HEK293 (cell line): ENCODE measurements around the gene IGSF21.

Source experiments
- CTCF ChIP-seq: fragments of 450-650 bp; formaldehyde crosslinking; IDR thresholded peaks from 2 replicates; pipeline ENCODE4 v1.5.1; 2016; ENCODE audit warnings: missing biosample characterization, missing genetic modification characterization
- YY1 ChIP-seq: fragments of 450-650 bp; formaldehyde crosslinking; IDR thresholded peaks from 2 replicates; pipeline ENCODE4 v1.5.1; 2018; ENCODE audit warnings: missing biosample characterization, missing genetic modification characterization
- ZBTB11 ChIP-seq: fragments of 450-650 bp; formaldehyde crosslinking; conservative IDR thresholded peaks from 2 replicates; pipeline ENCODE4 v1.5.1; 2016; ENCODE audit warnings: low read depth, missing biosample characterization, missing genetic modification characterization
- ZBTB21 ChIP-seq: fragments of 450-650 bp; formaldehyde crosslinking; IDR thresholded peaks from 2 replicates; pipeline ENCODE4 v1.5.1; 2017; ENCODE audit warnings: missing biosample characterization, missing genetic modification characterization
- ZNF266 ChIP-seq: fragments of 450-650 bp; formaldehyde crosslinking; IDR thresholded peaks from 2 replicates; pipeline ENCODE4 v1.5.1; 2016; ENCODE audit warnings: missing biosample characterization, missing genetic modification characterization, low read depth

- TF ChIP-seq ZBTB21 (tag by site-specific recombination) = no peak
- TF ChIP-seq YY1 (tag by site-specific recombination) = no peak
- TF ChIP-seq ZNF266 (tag by site-specific recombination) = no peak
- no peak for TF ChIP-seq CTCF (tag by site-specific recombination)
- TF ChIP-seq ZBTB11 (tag by site-specific recombination) = no peak
Observed at GRCh38 chr1:18201997-18202719, 94.6 kb downstream of the IGSF21 start.
